Neutrophil (primary cell): ENCODE data around the gene HS3ST4.

Experiments
- H3K27ac ChIP-seq: fragments of 200-600 bp; sonication (generic); 2 replicates; pipeline ENCODE4 v1.5.1; 2016; ENCODE audit warnings: mild to moderate bottlenecking, moderate library complexity
- H3K27me3 ChIP-seq: fragments of 200-600 bp; sonication (generic); 2 replicates; pipeline ENCODE4 v1.6.0; 2016; ENCODE audit warnings: mild to moderate bottlenecking
- H3K36me3 ChIP-seq: fragments of 200-600 bp; sonication (generic); 2 replicates; pipeline ENCODE4 v1.5.1; 2017
- H3K4me1 ChIP-seq, 2 experiments: fragments of 200-600 bp in 1 of 2; sonication (generic) in 1 of 2; 1 replicate in 1 of 2; 2 replicates in 1 of 2; pipeline versions ENCODE4 v1.5.1 to v1.6.1; 2013 to 2016; ENCODE audit warnings: low read depth in 1 of 2, low read length in 1 of 2, mild to moderate bottlenecking in 1 of 2, moderate library complexity in 1 of 2; ENCODE audit not compliant: control insufficient read depth in 1 of 2, insufficient read depth in 1 of 2
- H3K4me3 ChIP-seq, 2 experiments: fragments of 200-600 bp in 1 of 2; sonication (generic) in 1 of 2; 1 replicate in 1 of 2; 2 replicates in 1 of 2; pipeline ENCODE4 v1.5.1; 2013 to 2016; ENCODE audit warnings: low read depth in 1 of 2, low read length in 1 of 2, mild to moderate bottlenecking in 1 of 2, moderate library complexity in 1 of 2
- H3K9me3 ChIP-seq: fragments of 200-600 bp; sonication (generic); 2 replicates; pipeline ENCODE4 v1.5.1; 2016
- TF ChIP-seq, protein P1 (sequence below): fragments of 200-600 bp; sonication (generic); IDR thresholded peaks from 2 replicates; pipeline ENCODE4 v1.5.1; 2016; ENCODE audit warnings: antibody characterized with exemption

Gene HS3ST4

DNA sequence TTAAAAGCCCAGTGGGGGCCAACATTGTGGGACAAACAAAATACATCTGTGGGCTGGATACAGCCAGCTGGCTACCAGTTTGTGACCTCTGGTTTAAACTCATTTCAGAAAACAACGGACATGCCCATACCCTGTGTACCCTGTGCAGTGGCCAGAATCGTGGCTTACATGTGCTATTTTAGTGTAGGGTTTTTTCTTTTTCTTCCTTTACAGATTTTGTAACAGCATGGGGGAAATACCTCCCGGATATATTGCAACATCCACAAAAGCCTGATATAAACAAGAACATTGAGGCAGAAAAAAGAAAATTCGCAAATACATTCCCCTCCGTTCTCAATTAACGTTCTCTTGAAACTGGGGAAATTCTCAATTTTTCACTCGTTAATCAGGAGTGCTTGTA is 7.3 kb downstream of the HS3ST4 start:
- Histone ChIP-seq H3K27ac (no peak overlapping the region), H3K4me3 (no peak overlapping the region), H3K27me3 (peaks cover 31% of the 10 kb centered on the region), H3K9me3 (no peaks in the 10 kb centered on the region), H3K36me3 (no peaks in the 10 kb centered on the region), H3K4me1 (no peaks in the 10 kb centered on the region)
- TF ChIP-seq, protein P1, sequence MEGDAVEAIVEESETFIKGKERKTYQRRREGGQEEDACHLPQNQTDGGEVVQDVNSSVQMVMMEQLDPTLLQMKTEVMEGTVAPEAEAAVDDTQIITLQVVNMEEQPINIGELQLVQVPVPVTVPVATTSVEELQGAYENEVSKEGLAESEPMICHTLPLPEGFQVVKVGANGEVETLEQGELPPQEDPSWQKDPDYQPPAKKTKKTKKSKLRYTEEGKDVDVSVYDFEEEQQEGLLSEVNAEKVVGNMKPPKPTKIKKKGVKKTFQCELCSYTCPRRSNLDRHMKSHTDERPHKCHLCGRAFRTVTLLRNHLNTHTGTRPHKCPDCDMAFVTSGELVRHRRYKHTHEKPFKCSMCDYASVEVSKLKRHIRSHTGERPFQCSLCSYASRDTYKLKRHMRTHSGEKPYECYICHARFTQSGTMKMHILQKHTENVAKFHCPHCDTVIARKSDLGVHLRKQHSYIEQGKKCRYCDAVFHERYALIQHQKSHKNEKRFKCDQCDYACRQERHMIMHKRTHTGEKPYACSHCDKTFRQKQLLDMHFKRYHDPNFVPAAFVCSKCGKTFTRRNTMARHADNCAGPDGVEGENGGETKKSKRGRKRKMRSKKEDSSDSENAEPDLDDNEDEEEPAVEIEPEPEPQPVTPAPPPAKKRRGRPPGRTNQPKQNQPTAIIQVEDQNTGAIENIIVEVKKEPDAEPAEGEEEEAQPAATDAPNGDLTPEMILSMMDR: no peak

DNA sequence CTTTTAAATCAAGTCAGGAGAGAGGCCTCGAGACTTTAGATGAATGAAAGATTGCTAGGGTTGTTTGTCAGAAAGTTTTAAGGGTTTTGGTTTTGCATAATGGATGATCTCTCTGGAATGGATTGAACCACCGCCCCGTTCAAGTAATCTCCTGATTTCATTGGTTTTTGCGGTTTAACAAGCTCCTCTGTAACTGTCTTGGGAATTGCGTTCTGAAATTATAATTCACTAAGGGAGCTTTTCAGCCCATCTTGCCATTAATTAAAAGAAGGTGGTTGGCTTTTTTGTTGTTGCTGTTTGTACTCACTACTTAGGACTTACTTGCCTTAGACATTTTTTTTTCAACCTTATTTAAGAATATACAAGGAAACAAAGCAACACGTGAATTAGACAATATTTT is 8.8 kb downstream of the HS3ST4 start:
- H3K36me3 ChIP-seq: no peaks in the 10 kb centered on the region

GRCh38 chr16:25707553-25707952 is 15.8 kb downstream of the HS3ST4 start:
- H3K27me3 ChIP-seq: peaks cover 22% of the 10 kb centered on the region
- H3K9me3 ChIP-seq: no peaks in the 10 kb centered on the region
- H3K27ac ChIP-seq: no peak overlapping the region
- no peak overlapping the region for H3K4me3 ChIP-seq
- H3K4me1 ChIP-seq: no peaks in the 10 kb centered on the region
- H3K36me3 ChIP-seq: no peaks in the 10 kb centered on the region
- TF ChIP-seq, protein P1: no peak

More for the DNA sequence above, 8.8 kb downstream of the HS3ST4 start:
- TF ChIP-seq, protein P1: no peak
- Histone ChIP-seq H3K4me1 (no peaks in the 10 kb centered on the region), H3K9me3 (no peaks in the 10 kb centered on the region), H3K27me3 (peaks cover 16% of the 10 kb centered on the region), H3K4me3 (no peak overlapping the region), H3K27ac (no peak overlapping the region)

DNA sequence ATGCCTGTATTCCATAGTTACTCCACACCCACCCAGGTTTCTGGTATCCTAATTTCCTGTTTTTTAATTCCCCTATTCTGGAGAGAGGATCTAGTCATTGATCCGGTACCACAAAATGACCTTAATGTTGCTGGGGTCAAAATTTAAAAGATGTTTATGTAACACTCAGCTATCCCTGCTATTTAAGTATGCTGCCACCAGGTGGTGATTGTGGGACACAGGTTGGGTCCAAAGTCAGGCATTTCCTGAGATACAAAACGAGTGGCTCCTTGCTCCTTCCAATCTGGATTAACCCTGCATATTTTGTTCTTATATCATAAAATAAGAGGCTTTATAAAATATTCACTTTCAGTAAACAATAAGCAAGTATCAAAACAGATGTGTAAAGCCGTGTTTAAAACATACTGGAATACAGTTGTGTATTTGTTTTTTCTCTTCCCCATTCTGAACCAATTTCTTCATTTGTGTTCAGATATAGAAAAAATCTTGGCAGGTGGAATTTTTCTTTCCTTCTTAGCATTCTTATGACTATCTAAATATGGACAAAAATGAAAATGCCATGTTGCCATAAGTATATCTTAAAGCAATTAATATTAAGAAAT is 16.3 kb downstream of the HS3ST4 start:
- Histone ChIP-seq H3K27ac (no peak overlapping the region), H3K4me3 (no peak overlapping the region), H3K9me3 (no peaks in the 10 kb centered on the region), H3K36me3 (no peaks in the 10 kb centered on the region), H3K27me3 (peaks cover 22% of the 10 kb centered on the region), H3K4me1 (no peaks in the 10 kb centered on the region)
- TF ChIP-seq, protein P1: no peak

GRCh38 chr16:25709213-25709612 is 17.5 kb downstream of the HS3ST4 start:
- TF ChIP-seq, protein P1: no peak
- H3K27ac ChIP-seq: no peak overlapping the region
- no peaks in the 10 kb centered on the region for H3K36me3 ChIP-seq
- peaks cover 22% of the 10 kb centered on the region for H3K27me3 ChIP-seq
- no peaks in the 10 kb centered on the region for H3K9me3 ChIP-seq
- no peaks in the 10 kb centered on the region for H3K4me1 ChIP-seq
- H3K4me3 ChIP-seq: no peak overlapping the region
